Fibroblast of pulmonary artery (primary cell): Measurements from ENCODE around the gene TTC7B.

ENCODE experiments used
- DNase-seq: peaks from one replicate; pipeline ENCODE4 v3.0.0-alpha.2; 2010; ENCODE audit warnings: low read depth
- H3K4me3 ChIP-seq: replicated peaks from 2 replicates; pipeline ENCODE4 v1.5.1; 2011; ENCODE audit warnings: low read depth, mild to moderate bottlenecking, control low read depth, low read length, moderate library complexity
- TF ChIP-seq, protein P1 (sequence below): IDR thresholded peaks from 2 replicates; pipeline ENCODE4 v1.5.1; 2011; ENCODE audit warnings: mild to moderate bottlenecking, control low read depth, low read length, inconsistent platforms; ENCODE audit errors: missing control alignments

Gene TTC7B

DNA sequence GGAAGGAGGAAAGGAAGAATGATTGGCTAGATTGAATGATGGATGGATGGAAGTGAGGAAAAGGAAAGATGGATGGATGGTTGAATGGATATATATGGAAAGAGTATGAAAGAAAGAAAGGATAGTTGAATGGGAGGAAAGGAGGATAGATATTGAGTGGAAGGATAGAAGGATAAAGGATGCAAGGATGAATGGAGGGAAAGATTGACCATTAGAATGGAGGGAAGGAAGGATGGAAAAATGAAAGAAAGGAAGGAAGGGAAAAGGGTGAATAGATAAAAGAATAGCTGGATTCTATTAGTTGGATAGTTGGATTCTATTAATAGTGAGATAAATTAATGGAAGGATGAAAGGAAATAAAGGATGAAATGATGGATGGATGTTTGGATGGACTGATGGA lies 313.5 kb downstream of the TTC7B start:
- no peak overlapping the region for H3K4me3 ChIP-seq
- no peak for DNase-seq
- TF ChIP-seq, protein P1, sequence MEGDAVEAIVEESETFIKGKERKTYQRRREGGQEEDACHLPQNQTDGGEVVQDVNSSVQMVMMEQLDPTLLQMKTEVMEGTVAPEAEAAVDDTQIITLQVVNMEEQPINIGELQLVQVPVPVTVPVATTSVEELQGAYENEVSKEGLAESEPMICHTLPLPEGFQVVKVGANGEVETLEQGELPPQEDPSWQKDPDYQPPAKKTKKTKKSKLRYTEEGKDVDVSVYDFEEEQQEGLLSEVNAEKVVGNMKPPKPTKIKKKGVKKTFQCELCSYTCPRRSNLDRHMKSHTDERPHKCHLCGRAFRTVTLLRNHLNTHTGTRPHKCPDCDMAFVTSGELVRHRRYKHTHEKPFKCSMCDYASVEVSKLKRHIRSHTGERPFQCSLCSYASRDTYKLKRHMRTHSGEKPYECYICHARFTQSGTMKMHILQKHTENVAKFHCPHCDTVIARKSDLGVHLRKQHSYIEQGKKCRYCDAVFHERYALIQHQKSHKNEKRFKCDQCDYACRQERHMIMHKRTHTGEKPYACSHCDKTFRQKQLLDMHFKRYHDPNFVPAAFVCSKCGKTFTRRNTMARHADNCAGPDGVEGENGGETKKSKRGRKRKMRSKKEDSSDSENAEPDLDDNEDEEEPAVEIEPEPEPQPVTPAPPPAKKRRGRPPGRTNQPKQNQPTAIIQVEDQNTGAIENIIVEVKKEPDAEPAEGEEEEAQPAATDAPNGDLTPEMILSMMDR, result no peak

DNA sequence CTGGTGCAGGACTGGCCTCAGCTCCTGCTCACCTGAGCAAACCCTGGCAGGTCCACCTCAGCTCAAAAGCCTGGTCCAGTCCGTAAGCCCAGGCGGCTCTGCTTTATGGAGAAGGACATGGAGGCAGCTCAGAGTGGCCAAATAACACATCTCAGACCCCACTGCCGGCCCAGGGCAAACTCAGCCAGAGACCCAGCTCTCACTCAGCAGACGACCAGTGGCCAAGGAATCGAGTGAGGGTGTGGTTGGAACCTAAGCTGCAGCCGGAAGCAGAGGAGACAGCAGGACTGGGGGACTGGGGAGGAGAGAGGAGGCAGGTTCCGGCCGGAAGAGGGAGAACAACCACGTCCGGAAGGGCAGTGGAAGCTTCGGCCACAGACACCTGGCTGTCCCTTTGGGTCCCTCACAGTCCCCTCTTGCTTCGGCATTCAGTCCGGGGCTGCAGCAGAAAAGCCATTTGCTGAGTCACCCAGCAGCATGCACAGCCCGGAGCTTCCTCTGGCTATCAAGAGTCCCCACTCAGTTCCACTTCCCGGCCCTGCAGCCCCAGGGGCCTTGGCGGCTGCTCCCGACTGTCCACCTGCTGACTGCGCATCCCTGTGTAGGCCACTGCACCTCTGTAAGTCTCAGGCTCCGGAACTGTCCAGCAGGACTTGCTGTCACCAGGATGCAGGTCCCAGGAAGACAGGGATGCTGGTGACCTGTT lies 315.4 kb downstream of the TTC7B start:
- H3K4me3 ChIP-seq, result no peak overlapping the region
- DNase-seq, result no peak
- TF ChIP-seq, protein P1, result no peak

DNA sequence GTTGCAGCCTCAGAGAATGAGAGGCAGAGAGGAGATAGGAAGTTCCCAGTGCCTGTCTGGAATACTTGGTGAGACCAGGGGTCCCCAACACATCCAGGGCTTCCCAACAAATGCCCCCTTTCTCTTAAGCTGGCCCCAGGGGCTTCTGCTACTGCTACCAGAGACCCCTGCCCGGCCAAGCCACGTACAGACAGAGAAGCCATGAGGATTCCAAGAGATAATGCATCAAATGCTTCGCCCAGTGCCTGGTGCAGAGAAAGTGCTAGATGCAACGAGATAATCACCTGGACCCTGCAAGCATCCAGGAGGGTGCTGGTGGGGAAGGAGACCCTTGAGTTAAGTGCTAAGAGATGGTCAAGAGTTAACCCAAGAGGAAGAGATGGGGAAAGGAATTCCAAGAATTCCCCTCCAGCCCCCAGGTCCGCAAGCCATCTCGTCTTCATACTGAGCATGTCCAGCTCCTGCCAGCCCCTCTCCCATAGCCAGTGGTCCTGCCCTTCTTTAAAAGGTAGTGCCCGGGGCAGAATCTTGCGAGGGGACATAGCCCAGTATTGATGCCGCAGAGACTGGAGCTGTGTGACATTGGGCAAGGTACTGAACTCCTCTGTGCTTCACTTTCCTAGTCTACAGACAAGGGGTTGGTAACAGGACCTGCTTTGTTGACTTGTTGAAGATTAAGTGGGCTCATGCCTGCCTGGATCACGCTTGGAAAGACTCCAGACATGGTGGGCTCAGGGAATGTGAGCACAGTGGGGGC lies 316.1 kb downstream of the TTC7B start:
- DNase-seq, result no peak
- H3K4me3 ChIP-seq, result no peak overlapping the region
- TF ChIP-seq, protein P1, result no peak

DNA sequence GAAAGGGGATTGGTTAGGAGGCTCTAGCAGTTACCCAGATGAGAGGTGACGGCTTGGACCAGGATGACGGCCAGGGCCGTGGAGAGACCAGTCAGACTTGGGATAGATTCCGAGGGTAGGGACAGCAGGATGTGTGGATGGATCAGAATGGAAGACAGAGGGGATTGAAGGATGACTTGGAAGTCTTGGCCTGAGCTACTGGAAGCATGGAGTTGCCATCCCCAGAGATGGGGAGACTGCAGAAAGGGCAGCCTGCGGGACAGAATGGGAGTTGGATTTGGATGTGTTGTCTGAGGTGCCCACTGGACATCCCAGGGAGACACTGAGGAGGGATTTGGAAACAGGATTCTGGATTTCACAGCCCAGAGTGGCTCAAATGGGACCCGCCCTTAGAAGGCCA lies 317.1 kb downstream of the TTC7B start:
- DNase-seq, result no peak
- TF ChIP-seq, protein P1, result no peak
- H3K4me3 ChIP-seq, result no peak overlapping the region

DNA sequence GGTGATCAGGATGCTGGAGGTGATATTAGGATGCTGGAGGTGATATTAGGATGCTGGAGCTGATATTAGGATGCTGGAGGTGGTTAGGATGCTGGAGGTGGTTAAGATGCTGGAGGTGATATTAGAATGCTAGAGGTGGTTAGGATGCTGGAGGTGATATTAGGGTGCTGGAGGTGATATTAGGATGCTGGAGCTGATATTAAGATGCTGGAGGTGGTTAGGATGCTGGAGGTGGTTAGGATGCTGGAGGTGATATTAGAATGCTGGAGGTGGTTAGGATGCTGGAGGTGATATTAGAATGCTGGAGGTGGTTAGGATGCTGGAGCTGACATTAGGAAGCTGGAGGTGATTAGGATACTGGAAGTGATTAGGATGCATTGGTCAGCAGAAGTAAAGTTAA lies 318.0 kb downstream of the TTC7B start:
- no peak for DNase-seq
- no peak overlapping the region for H3K4me3 ChIP-seq
- TF ChIP-seq, protein P1, result no peak

DNA sequence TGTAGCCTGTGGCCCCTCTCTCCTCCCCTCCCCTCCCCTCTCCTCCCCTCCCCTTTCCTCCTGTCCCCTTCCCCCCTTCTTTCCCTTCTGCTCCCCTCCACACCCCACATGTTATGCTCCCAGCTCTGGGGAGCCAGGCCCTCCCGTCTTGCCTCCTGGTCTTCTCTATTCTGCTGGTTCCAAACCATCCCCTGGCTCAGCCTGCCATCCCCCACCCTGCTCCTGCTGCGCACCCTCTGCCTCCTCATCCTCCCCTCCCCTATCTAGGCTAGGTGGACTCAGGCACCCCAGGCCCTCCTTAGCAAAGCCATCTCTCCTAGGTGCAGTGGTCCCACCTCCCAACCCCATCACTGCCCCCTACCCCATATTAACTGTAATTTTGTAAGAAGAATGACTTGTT lies 319.9 kb downstream of the TTC7B start:
- TF ChIP-seq, protein P1, result no peak
- DNase-seq, result no peak
- H3K4me3 ChIP-seq, result no peak overlapping the region
